H1 (cell line): ENCODE results near the gene ADD2. TPM values are rescaled to one million over a fixed set of nuclear protein-coding genes. Genes with fewer than 3 reads are reported as not detected.

Experiments used
- FOSL1 ChIP-seq: IDR thresholded peaks from 2 replicates; pipeline ENCODE4 v1.6.1; 2011; ENCODE audit warnings: mild to moderate bottlenecking, low read depth, low read length, moderate library complexity; ENCODE audit not compliant: insufficient read depth
- HDAC6 ChIP-seq: IDR thresholded peaks from one replicate; pipeline ENCODE4 v1.7.1; 2012; ENCODE audit warnings: low read depth, mild to moderate bottlenecking, inconsistent platforms, low read length, moderate library complexity
- RBBP5 ChIP-seq: IDR thresholded peaks from 2 replicates; pipeline ENCODE4 v1.7.1; 2012; ENCODE audit warnings: low read depth, mild to moderate bottlenecking, inconsistent platforms, low read length, moderate library complexity, borderline replicate concordance
- SIN3A ChIP-seq, 2 experiments: IDR thresholded peaks in 1 of 2; conservative IDR thresholded peaks in 1 of 2; 2 replicates each; pipeline ENCODE4 v1.6.1; 2011 to 2012; ENCODE audit warnings: low read length in 2 of 2, improper control_type of control experiment in 1 of 2, low read depth in 1 of 2, mild to moderate bottlenecking in 1 of 2
- SP4 ChIP-seq: IDR thresholded peaks from 2 replicates; pipeline ENCODE4 v1.6.1; 2012; ENCODE audit warnings: low read length, inconsistent platforms
- SRF ChIP-seq: IDR thresholded peaks from 2 replicates; pipeline ENCODE4 v1.6.1; 2011; ENCODE audit warnings: mild to moderate bottlenecking, low read depth, low read length, moderate library complexity
- SUZ12 ChIP-seq: fragments of 200-600 bp; sonication (generic); IDR thresholded peaks from 2 replicates; pipeline ENCODE4 v1.6.1; 2012; ENCODE audit warnings: mild to moderate bottlenecking, inconsistent platforms, low read length, moderate library complexity, mixed read lengths
- YY1 ChIP-seq: IDR thresholded peaks from 2 replicates; pipeline ENCODE4 v1.6.1; 2011; ENCODE audit warnings: low read depth, mild to moderate bottlenecking, low read length
- polyA plus RNA-seq, 7 experiments: library from polyadenylated mRNA; depleted of rRNA in 3 of 7; stranded (reverse) in 5 of 7; unstranded in 2 of 7; fragments of >200 nt in 5 of 7; fragments of 200-250 nt in 2 of 7; gene quantifications; 1 replicate in 5 of 7; 2 replicates in 1 of 7; 4 replicates in 1 of 7; pipeline versions ENCODE4 v1.2.1 to v1.2.3, GENCODE V29; 2011 to 2013; ENCODE audit warnings: missing spikeins in 2 of 7, mixed read lengths in 2 of 7
- total RNA-seq: library from RNA; stranded (reverse); fragmentation: NEBNext Ultra II Directional; extraction: Animal tissue kit (Norgen Biotek cat#: 25700); gene quantifications from 2 replicates; pipeline ENCODE4 v1.2.1, GENCODE V29; 2021
- TF ChIP-seq, protein P1 (sequence below): fragments of 300-600 bp; sonication (generic); IDR thresholded peaks from 2 replicates; pipeline ENCODE4 v1.7.1; 2012; ENCODE audit warnings: low read length, moderate library complexity, mild to moderate bottlenecking, inconsistent platforms; ENCODE audit not compliant: insufficient replicate concordance

ADD2 gene
- total and polyA plus RNA-seq, 2 of the 8 experiments (the other 6 are each of a cell fraction or from before 2014, with no cell fraction given), result 58.5 to 170 TPM

GRCh38 chr2:70683455-70683854 is 84.5 kb downstream of the ADD2 start (continued):
- TF ChIP-seq, protein P1, sequence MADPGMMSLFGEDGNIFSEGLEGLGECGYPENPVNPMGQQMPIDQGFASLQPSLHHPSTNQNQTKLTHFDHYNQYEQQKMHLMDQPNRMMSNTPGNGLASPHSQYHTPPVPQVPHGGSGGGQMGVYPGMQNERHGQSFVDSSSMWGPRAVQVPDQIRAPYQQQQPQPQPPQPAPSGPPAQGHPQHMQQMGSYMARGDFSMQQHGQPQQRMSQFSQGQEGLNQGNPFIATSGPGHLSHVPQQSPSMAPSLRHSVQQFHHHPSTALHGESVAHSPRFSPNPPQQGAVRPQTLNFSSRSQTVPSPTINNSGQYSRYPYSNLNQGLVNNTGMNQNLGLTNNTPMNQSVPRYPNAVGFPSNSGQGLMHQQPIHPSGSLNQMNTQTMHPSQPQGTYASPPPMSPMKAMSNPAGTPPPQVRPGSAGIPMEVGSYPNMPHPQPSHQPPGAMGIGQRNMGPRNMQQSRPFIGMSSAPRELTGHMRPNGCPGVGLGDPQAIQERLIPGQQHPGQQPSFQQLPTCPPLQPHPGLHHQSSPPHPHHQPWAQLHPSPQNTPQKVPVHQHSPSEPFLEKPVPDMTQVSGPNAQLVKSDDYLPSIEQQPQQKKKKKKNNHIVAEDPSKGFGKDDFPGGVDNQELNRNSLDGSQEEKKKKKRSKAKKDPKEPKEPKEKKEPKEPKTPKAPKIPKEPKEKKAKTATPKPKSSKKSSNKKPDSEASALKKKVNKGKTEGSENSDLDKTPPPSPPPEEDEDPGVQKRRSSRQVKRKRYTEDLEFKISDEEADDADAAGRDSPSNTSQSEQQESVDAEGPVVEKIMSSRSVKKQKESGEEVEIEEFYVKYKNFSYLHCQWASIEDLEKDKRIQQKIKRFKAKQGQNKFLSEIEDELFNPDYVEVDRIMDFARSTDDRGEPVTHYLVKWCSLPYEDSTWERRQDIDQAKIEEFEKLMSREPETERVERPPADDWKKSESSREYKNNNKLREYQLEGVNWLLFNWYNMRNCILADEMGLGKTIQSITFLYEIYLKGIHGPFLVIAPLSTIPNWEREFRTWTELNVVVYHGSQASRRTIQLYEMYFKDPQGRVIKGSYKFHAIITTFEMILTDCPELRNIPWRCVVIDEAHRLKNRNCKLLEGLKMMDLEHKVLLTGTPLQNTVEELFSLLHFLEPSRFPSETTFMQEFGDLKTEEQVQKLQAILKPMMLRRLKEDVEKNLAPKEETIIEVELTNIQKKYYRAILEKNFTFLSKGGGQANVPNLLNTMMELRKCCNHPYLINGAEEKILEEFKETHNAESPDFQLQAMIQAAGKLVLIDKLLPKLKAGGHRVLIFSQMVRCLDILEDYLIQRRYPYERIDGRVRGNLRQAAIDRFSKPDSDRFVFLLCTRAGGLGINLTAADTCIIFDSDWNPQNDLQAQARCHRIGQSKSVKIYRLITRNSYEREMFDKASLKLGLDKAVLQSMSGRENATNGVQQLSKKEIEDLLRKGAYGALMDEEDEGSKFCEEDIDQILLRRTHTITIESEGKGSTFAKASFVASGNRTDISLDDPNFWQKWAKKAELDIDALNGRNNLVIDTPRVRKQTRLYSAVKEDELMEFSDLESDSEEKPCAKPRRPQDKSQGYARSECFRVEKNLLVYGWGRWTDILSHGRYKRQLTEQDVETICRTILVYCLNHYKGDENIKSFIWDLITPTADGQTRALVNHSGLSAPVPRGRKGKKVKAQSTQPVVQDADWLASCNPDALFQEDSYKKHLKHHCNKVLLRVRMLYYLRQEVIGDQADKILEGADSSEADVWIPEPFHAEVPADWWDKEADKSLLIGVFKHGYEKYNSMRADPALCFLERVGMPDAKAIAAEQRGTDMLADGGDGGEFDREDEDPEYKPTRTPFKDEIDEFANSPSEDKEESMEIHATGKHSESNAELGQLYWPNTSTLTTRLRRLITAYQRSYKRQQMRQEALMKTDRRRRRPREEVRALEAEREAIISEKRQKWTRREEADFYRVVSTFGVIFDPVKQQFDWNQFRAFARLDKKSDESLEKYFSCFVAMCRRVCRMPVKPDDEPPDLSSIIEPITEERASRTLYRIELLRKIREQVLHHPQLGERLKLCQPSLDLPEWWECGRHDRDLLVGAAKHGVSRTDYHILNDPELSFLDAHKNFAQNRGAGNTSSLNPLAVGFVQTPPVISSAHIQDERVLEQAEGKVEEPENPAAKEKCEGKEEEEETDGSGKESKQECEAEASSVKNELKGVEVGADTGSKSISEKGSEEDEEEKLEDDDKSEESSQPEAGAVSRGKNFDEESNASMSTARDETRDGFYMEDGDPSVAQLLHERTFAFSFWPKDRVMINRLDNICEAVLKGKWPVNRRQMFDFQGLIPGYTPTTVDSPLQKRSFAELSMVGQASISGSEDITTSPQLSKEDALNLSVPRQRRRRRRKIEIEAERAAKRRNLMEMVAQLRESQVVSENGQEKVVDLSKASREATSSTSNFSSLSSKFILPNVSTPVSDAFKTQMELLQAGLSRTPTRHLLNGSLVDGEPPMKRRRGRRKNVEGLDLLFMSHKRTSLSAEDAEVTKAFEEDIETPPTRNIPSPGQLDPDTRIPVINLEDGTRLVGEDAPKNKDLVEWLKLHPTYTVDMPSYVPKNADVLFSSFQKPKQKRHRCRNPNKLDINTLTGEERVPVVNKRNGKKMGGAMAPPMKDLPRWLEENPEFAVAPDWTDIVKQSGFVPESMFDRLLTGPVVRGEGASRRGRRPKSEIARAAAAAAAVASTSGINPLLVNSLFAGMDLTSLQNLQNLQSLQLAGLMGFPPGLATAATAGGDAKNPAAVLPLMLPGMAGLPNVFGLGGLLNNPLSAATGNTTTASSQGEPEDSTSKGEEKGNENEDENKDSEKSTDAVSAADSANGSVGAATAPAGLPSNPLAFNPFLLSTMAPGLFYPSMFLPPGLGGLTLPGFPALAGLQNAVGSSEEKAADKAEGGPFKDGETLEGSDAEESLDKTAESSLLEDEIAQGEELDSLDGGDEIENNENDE, result no peak
- no peak for TF ChIP-seq RBBP5
- TF ChIP-seq SIN3A (conservative IDR thresholded peaks at IDR 0.05 in 1 of 2, IDR thresholded peaks at IDR 0.05 in 1 of 2; ENCODE audit: low read depth in 1 of 2, low read length in 2 of 2), result no peak
- no peak for TF ChIP-seq FOSL1
- no peak for TF ChIP-seq SP4
- TF ChIP-seq SUZ12, result no peak
- TF ChIP-seq SRF, result no peak
- no peak for TF ChIP-seq HDAC6
- no peak for TF ChIP-seq YY1
